Mesothelial cell of epicardium (in vitro differentiated cells): ENCODE results near the gene KIF14. TPM values are rescaled to one million over a fixed set of nuclear protein-coding genes. Genes with fewer than 3 reads are reported as not detected.
"Not testable (repeated sequence)": the region's sequence is repeated elsewhere in the genome, so short reads cannot be mapped to it uniquely, and the experiment has no call there.

Source experiments
- DNase-seq, 2 experiments: peaks; one replicate each; pipeline ENCODE4 v3.0.0; 2021; ENCODE audit warnings: low spot score in 2 of 2; ENCODE audit not compliant: unreplicated experiment in 2 of 2
- H3K27ac Mint-ChIP-seq: 2 replicates; pipeline ENCODE4 v1.8.0; 2021; ENCODE audit warnings: mixed read lengths
- H3K27me3 Mint-ChIP-seq: 2 replicates; pipeline ENCODE4 v1.8.0; 2021; ENCODE audit warnings: low read depth, mixed read lengths
- H3K36me3 Mint-ChIP-seq: 2 replicates; pipeline ENCODE4 v1.8.0; 2021; ENCODE audit warnings: mixed read lengths
- H3K4me1 Mint-ChIP-seq: 2 replicates; pipeline ENCODE4 v1.8.0; 2021; ENCODE audit warnings: mixed read lengths
- H3K4me3 Mint-ChIP-seq: 2 replicates; pipeline ENCODE4 v1.8.0; 2021; ENCODE audit warnings: mild to moderate bottlenecking, moderate library complexity, mixed read lengths
- H3K9me3 Mint-ChIP-seq: 2 replicates; pipeline ENCODE4 v1.8.0; 2021; ENCODE audit warnings: mixed read lengths
- total RNA-seq: library from RNA; stranded (reverse); gene quantifications from 3 replicates; pipeline ENCODE4 v1.2.1, GENCODE V29; 2021
- TF ChIP-seq, protein P1 (sequence below): fragments of 200-600 bp; sonication (generic); IDR thresholded peaks from one replicate; pipeline ENCODE4 v1.5.0; 2021; ENCODE audit warnings: antibody characterized with exemption; ENCODE audit not compliant: unreplicated experiment

KIF14 gene
- total RNA-seq, 1 donor from 2014 or later = 5.7 TPM

DNA sequence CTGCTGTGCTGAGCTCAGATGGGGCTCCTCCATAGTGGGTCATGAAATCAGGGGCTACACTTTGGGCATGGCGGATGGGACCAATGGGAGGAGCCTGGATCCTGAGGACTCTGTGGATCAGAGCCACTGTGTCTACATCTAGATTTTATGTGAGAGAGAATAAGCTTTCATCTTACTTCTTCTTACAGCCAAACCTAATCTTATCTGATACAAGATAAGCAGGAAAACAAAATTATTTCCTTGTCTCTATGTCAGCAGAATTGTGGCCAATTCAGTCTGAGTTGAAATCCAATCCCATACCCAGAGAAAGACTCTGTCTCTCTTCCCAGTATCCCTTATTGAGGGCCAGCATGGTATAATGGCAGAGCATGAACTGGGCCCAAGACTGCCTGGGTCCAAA is 56.2 kb downstream of the KIF14 start:
- Mint-ChIP-seq H3K27ac (no peak overlapping the region), H3K4me1 (peaks cover 13% of the 10 kb centered on the region), H3K27me3 (no peaks in the 10 kb centered on the region), H3K4me3 (no peak overlapping the region), H3K36me3 (peaks cover 4% of the 10 kb centered on the region), H3K9me3 (no peaks in the 10 kb centered on the region)
- no peak for DNase-seq
- TF ChIP-seq, protein P1, sequence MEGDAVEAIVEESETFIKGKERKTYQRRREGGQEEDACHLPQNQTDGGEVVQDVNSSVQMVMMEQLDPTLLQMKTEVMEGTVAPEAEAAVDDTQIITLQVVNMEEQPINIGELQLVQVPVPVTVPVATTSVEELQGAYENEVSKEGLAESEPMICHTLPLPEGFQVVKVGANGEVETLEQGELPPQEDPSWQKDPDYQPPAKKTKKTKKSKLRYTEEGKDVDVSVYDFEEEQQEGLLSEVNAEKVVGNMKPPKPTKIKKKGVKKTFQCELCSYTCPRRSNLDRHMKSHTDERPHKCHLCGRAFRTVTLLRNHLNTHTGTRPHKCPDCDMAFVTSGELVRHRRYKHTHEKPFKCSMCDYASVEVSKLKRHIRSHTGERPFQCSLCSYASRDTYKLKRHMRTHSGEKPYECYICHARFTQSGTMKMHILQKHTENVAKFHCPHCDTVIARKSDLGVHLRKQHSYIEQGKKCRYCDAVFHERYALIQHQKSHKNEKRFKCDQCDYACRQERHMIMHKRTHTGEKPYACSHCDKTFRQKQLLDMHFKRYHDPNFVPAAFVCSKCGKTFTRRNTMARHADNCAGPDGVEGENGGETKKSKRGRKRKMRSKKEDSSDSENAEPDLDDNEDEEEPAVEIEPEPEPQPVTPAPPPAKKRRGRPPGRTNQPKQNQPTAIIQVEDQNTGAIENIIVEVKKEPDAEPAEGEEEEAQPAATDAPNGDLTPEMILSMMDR = no peak

DNA sequence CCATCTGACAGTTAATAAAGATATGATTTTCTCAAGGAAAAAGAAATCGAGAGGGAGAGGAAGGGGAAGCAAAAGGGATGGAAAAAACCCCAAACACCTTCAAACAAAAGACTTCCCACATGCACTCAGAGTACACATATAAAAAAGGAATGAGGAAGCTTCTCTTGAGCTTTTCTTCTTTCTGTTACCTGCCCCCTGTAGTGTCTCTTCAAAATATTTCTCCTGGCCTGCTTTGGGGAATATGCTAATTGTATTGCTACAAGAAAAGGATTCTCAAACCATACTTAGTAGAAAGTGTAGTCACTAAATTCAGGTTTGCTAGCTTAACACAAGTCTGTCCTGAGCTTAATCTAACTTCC is 58.7 kb downstream of the KIF14 start:
- Mint-ChIP-seq H3K27ac (peak overlapping the region; percentile 36), H3K4me3 (no peak overlapping the region), H3K4me1 (peaks cover 13% of the 10 kb centered on the region), H3K9me3 (no peaks in the 10 kb centered on the region), H3K36me3 (peaks cover 4% of the 10 kb centered on the region), H3K27me3 (no peaks in the 10 kb centered on the region)
- TF ChIP-seq, protein P1 = no peak
- DNase-seq = no peak

DNA sequence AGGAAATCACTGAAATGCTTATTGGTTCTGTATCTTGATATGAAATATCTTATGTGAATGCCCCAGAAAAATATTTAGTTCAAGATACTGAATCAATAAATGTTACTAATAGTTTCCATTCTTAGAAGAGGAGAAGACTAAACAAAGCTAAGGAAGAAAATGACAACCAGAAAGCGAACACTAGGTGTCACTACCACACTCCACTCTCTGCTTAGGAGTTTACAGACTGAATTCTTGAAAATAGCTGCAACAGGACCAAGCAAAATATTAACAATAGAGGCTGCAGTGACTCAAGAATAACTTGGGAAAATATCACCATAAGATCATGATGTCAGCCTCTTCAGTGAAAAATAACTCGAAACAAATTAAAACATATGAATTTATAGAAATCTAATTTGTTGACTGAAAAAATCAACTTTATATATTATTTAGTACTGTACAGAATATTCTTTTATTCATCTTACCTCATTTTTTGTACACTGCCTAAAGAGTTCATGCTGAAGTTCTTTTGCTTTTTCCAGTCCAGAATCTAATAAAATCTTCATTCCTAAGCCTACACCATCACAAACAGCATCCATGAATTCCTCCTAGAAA is 61.6 kb downstream of the KIF14 start:
- Mint-ChIP-seq H3K36me3 (no peaks in the 10 kb centered on the region), H3K27ac (no peak overlapping the region), H3K4me3 (no peak overlapping the region), H3K9me3 (no peaks in the 10 kb centered on the region), H3K27me3 (no peaks in the 10 kb centered on the region), H3K4me1 (peaks cover 6% of the 10 kb centered on the region)
- TF ChIP-seq, protein P1 = peak; percentile 39
- DNase-seq = no peak

DNA sequence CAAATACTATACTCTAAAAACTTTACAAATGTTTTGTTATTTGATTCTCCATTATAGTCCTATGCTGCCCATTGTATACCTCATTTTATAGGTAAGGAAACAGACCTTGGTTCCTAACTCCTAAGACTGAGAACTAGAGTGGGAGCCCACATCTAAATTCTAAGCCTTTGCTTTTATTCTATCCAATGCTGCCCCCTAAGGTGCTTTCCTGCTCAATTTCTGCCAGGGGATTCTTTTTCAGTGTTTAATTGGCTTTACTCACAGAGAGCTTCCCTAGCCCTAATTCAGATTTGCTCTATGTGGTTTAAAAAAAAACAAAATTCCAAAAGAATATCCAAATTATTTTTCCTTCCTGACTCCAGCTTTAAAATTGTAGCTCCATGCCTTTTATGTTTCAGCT is 64.5 kb downstream of the KIF14 start:
- Mint-ChIP-seq H3K4me1 (no peaks in the 10 kb centered on the region), H3K27me3 (no peaks in the 10 kb centered on the region), H3K4me3 (no peak overlapping the region), H3K27ac (no peak overlapping the region), H3K36me3 (peaks cover 5% of the 10 kb centered on the region), H3K9me3 (no peaks in the 10 kb centered on the region)
- DNase-seq = no peak
- TF ChIP-seq, protein P1 = no peak

DNA sequence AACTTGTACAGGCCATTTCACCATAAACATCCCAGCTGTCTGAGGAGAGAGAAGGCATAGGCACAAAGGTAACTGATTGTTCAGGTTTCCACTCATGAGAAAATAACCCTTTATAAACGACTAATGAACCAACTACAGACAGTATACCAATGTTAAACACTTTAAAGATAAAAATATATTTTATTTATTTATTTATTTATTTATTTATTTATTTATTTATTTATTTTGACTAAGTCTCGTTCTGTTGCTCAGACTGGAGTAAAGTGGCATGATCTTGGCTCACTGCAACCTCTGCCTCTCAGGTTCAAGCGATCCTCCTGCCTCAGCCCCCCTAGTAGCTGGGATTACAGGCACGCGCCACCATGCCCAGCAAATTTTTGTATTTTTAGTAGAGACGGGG is 67.8 kb downstream of the KIF14 start:
- not testable (repeated sequence) for H3K4me1 Mint-ChIP-seq, H3K27ac Mint-ChIP-seq, H3K27me3 Mint-ChIP-seq, H3K9me3 Mint-ChIP-seq, DNase-seq, H3K4me3 Mint-ChIP-seq, H3K36me3 Mint-ChIP-seq

DNA sequence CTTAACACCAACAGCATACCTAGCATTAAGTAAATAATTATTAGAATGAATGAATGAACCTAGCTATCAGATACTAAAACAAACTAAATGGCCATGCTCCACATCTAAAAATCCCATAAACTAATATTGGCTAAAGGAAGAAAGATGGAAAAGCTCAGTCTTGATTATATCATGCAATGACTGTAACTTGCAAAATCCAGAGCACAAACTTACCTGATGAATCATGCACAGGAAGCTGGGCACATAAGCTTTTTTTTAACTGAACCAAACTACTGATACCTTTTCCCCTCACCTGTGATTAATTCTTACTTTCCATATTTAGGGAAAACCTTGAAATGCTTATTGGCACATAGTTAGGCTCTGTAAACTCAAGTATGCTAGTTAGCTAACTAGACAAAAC is 70.2 kb downstream of the KIF14 start:
- no peak overlapping the region for H3K4me3 Mint-ChIP-seq
- TF ChIP-seq, protein P1 = no peak
- no peaks in the 10 kb centered on the region for H3K4me1 Mint-ChIP-seq
- H3K9me3 Mint-ChIP-seq = no peaks in the 10 kb centered on the region
- peaks cover under 1% of the 10 kb centered on the region for H3K27me3 Mint-ChIP-seq
- no peak for DNase-seq
- H3K36me3 Mint-ChIP-seq = peaks cover 5% of the 10 kb centered on the region
- no peak overlapping the region for H3K27ac Mint-ChIP-seq
